HUES48 (cell line): ENCODE results near the gene SLC2A4.

Experiments
- H3K27ac ChIP-seq: one replicate; pipeline ENCODE4 v1.7.0; 2013; ENCODE audit warnings: low read depth, low read length, inconsistent platforms
- H3K27me3 ChIP-seq: 2 replicates; pipeline ENCODE4 v1.6.1; 2013; ENCODE audit warnings: mild to moderate bottlenecking, low read length; ENCODE audit not compliant: control insufficient read depth, insufficient read depth
- H3K36me3 ChIP-seq: 2 replicates; pipeline ENCODE4 v1.6.1; 2013; ENCODE audit warnings: low read length; ENCODE audit not compliant: control insufficient read depth, insufficient read depth
- H3K4me1 ChIP-seq: 2 replicates; pipeline ENCODE4 v1.6.1; 2013; ENCODE audit warnings: mild to moderate bottlenecking, low read length; ENCODE audit not compliant: control insufficient read depth, insufficient read depth
- H3K4me3 ChIP-seq: 2 replicates; pipeline ENCODE4 v1.5.1; 2013; ENCODE audit warnings: mild to moderate bottlenecking, low read depth, low read length
- H3K9ac ChIP-seq: 2 replicates; pipeline ENCODE4 v1.6.1; 2013; ENCODE audit warnings: mild to moderate bottlenecking, low read depth, low read length, moderate library complexity
- H3K9me3 ChIP-seq: 2 replicates; pipeline ENCODE4 v1.6.1; 2013; ENCODE audit warnings: low read length; ENCODE audit not compliant: control insufficient read depth, insufficient read depth

SLC2A4 gene

DNA sequence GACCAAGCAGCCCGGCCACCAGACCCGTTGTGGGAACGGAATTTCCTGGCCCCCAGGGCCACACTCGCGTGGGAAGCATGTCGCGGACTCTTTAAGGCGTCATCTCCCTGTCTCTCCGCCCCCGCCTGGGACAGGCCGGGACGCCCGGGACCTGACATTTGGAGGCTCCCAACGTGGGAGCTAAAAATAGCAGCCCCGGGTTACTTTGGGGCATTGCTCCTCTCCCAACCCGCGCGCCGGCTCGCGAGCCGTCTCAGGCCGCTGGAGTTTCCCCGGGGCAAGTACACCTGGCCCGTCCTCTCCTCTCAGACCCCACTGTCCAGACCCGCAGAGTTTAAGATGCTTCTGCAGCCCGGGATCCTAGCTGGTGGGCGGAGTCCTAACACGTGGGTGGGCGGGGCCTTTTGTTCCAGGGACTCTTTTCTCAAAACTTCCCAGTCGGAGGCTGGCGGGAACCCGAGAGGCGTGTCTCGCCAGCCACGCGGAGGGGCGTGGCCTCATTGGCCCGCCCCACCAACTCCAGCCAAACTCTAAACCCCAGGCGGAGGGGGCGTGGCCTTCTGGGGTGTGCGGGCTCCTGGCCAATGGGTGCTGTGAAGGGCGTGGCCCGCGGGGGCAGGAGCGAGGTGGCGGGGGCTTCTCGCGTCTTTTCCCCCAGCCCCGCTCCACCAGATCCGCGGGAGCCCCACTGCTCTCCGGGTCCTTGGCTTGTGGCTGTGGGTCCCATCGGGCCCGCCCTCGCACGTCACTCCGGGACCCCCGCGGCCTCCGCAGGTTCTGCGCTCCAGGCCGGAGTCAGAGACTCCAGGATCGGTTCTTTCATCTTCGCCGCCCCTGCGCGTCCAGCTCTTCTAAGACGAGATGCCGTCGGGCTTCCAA lies at the start of gene SLC2A4:
SLC2A4 (plus strand) TSS at position 645 of the 879 bp plus-strand sequence; CDS start at position 862, 217 bp downstream.
- Histone ChIP-seq H3K9me3 (no peaks in the 10 kb centered on the region), H3K4me1 (peaks cover 14% of the 10 kb centered on the region), H3K36me3 (0 out of 2 replicates have a peak, but pooled peaks cover 8% of the 10 kb centered on the region), H3K9ac (peak within 1 kb of the TSS; percentile 45), H3K27ac (peak within 1 kb of the TSS; percentile 36), H3K27me3 (peaks cover 19% of the 10 kb centered on the region), H3K4me3 (peak within 1 kb of the TSS; percentile 84)

DNA sequence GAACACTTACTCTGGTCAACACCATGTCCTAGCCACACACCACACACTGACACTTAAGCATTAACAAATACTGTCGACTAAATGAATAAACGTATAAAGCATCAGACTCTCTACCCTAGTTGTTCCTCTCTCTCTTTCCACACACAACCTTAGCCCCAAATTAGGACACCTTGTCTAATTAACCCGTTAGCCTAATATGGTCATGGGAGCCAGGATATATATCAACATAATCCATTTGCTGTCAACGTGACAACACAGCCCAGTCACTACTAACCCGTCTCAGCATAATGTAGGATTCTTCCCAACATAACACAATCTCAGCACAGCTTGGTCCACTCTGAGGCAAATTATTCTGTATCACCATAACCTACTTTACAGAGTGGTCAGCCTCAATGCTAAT lies 49.4 kb upstream of the SLC2A4 start:
- no peaks in the 10 kb centered on the region for H3K27me3 ChIP-seq
- H3K9ac ChIP-seq, result no peak overlapping the region
- H3K9me3 ChIP-seq, result no peaks in the 10 kb centered on the region
- no peak overlapping the region for H3K4me3 ChIP-seq
- peaks cover 62% of the 10 kb centered on the region for H3K36me3 ChIP-seq
- H3K4me1 ChIP-seq, result peaks cover 7% of the 10 kb centered on the region
- H3K27ac ChIP-seq, result no peak overlapping the region

DNA sequence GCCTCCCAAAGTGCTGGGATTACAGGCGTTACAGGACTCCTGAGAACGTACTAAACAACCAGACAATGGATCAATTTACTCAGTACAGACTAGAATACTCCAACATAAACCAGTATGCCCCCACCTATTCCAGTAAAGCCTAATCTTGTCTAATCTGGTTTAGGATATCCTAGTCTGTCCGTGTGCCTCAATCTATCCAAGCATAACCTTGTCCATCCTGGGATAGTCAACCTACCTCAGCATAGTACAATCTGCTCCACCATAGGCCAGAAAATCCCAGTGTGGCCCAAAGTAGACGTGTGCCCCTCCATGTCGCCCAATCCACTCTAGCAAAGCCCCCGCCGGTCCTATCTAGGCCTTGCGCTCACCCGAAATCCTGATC lies 47.8 kb upstream of the SLC2A4 start:
- H3K27me3 ChIP-seq, result no peaks in the 10 kb centered on the region
- H3K4me1 ChIP-seq, result peaks cover 11% of the 10 kb centered on the region
- peak overlapping the region; percentile 94 for H3K27ac ChIP-seq
- peak overlapping the region; percentile 77 for H3K9ac ChIP-seq
- H3K36me3 ChIP-seq, result peaks cover 48% of the 10 kb centered on the region
- no peaks in the 10 kb centered on the region for H3K9me3 ChIP-seq
- H3K4me3 ChIP-seq, result peak overlapping the region; percentile 94

DNA sequence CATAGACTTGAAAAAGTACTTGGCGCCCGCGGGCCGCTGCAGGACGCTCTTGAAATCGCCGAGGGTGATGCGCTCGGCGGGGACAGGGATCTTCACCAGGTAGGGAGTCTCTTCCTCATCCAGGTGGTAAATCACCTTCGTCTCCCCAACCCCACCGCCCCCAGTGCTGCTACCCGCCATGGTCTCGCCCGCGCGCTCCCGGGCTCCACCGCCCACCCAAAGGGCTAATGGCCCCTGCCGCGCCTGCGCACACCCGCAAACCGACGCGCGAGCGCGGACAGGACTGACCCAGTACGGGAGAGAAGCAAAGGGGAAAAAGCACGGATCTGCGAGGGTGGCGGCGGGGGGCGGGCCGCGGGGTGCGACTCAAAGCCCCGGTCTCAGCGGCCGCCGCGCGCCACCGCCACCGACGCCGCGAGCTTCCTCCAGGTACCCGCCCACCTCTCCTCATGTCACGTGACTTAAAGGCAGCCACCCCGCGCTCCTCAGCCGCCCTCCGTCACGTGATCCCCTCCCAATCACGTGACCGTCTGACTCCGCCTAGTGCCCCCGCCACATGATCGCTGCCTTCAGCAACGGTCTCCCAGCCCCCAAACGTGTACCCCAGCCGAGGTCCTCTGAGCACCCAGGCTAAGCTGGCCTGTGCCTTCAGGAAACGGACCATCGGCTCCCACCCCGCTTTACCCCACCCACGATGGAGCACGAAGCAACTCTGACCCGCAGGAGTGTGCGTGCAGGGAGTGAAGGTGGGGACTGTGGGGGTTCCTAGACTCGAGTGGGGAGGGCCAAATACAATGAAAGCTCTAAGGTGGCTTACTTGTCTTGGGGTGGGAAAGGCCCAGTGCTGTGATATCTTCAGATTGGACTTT lies 47.2 kb upstream of the SLC2A4 start, which contains the start of gene DVL2:
DVL2 (minus strand) TSS at position 435 of the 869 bp plus-strand sequence; CDS start at position 180, 255 bp downstream.
- peak within 1 kb of the TSS; percentile 77 for H3K9ac ChIP-seq
- H3K4me3 ChIP-seq, result peak within 1 kb of the TSS; percentile 94
- no peaks in the 10 kb centered on the region for H3K9me3 ChIP-seq
- peaks cover 11% of the 10 kb centered on the region for H3K4me1 ChIP-seq
- no peaks in the 10 kb centered on the region for H3K27me3 ChIP-seq
- H3K27ac ChIP-seq, result peak within 1 kb of the TSS; percentile 94
- peaks cover 42% of the 10 kb centered on the region for H3K36me3 ChIP-seq

DNA sequence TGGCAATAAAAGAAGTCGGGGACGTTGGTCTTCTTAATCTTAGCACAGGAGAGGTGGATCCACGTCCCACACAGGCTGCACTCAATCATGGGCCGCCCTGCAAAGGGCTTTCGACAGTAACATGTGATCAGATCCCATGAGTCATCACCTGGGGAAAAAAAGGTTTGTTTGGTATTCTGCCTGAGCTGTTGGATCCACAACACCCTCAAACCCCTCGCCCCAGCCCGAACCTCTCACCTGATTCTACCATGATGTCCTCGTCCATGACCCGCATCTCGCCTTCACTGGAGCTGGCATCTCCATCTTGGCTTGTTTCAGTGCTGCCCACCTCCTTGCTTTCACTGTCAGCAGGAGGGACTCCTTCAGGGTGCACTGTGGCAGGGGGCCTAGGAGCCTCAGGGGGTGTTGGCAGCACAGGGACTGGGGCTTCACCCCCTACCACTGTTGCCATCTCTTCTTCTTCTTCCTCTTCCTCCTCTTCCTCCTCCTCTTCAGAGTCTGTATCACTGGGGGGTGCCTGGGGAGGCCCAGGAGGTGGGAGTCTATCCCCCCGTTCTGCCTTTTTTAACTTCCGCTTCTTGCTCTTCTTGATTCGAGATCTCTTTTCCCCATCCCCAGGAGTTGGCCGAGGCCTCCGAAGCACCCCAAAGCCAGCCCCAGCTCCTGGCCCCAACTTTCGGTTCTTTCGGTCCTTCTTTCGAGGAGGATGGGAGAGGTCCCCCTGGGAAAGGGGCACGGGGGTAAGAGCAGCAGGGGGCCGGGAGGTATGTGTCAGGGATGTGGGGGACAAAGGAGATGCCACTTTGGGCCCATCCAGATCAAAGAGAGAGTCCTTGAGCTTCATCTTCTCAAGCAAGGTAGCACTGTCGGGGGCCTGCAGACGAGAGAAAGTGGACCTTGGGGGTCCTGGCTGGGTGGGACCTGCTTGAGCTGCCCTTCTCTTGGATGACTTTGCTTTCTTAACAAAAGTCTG lies 45.5 kb upstream of the SLC2A4 start:
- H3K4me3 ChIP-seq, result no peak overlapping the region
- H3K27me3 ChIP-seq, result no peaks in the 10 kb centered on the region
- H3K9me3 ChIP-seq, result no peaks in the 10 kb centered on the region
- peaks cover 37% of the 10 kb centered on the region for H3K36me3 ChIP-seq
- no peak overlapping the region for H3K9ac ChIP-seq
- peaks cover 14% of the 10 kb centered on the region for H3K4me1 ChIP-seq
- peak overlapping the region; percentile 94 for H3K27ac ChIP-seq

DNA sequence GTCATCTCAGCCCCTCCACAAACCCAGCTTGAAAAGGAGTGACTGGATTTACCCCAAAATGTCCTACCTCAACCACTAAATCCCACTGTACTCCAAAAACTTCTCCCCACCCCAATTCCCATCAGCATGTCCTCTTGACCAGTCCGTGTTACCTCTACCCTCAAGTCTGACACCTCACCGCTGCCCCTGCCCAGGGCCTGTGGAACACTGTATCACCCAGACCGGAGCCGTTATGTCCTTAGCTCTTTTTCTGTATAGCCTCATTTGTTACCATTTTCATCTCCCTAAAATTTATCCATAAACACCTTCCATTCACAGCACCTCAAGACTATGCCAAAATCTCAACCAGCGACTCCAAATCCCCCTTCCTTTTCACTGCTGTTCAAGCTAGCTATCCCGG lies 44.7 kb upstream of the SLC2A4 start:
- H3K4me1 ChIP-seq, result peaks cover 17% of the 10 kb centered on the region
- H3K36me3 ChIP-seq, result peaks cover 38% of the 10 kb centered on the region
- H3K4me3 ChIP-seq, result no peak overlapping the region

DNA sequence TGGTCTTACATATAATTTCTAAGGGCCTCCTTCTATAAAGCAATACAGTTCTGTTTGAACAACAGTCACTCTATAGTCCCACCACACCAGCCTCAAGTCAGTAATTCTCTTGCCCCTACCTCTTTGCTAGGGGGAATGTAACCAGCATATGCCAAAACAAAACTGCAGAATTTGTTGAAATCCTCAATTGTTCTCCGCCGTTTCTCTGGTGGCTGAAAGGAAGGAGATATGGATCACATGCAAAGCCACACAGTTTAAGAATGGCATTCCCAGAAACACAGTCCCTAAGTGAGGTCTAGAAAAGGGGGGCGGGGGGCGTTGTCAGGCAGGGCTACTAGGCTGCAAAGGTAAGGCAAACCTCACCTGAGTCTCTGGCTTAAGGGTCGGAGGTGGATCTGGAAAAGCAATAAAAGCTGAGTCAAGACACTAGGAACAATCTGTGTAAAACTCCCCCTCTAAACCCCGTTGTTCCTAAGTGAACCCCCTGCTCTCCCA lies 44.2 kb upstream of the SLC2A4 start:
- peaks cover 14% of the 10 kb centered on the region for H3K4me1 ChIP-seq
- H3K4me3 ChIP-seq, result peak overlapping the region; percentile 70
- H3K9ac ChIP-seq, result no peak overlapping the region
- no peaks in the 10 kb centered on the region for H3K9me3 ChIP-seq
- no peaks in the 10 kb centered on the region for H3K27me3 ChIP-seq
- peaks cover 38% of the 10 kb centered on the region for H3K36me3 ChIP-seq
- H3K27ac ChIP-seq, result peak overlapping the region; percentile 92

More for the DNA sequence above, 44.7 kb upstream of the SLC2A4 start:
- H3K9me3 ChIP-seq, result no peaks in the 10 kb centered on the region
- H3K27ac ChIP-seq, result peak overlapping the region; percentile 92
- H3K27me3 ChIP-seq, result no peaks in the 10 kb centered on the region
- no peak overlapping the region for H3K9ac ChIP-seq

DNA sequence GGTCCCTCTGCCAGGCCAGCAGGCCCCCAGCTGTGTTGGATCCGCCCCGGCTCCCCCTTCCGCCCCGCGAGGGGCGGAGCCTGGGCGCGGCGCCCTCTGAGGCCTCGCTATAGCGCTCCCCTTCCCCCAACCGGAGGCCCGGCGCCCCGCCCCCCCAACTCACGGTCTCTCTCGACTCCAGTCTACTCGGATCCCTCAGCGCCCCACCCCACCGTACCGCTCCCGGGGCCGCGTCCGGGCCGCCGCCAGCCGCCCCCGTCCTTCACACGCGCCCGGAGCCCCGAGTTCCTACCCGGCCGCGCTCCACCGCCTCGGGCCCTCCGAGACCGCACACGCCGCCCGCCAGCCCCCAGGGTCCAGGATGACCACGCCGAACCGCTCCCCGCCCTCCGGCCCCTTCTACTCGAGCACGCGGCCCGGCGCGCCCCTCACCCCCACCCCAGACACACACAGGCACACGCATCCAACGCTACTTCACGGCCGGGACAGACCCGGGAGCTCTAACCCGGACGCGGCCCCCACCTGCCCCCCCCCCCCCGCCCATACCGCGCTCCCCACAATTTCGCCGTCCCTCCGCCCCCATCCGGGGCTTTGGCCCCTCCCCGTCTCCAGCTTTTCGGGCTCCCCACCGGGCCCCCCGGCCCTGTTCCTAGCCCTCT lies 43.6 kb upstream of the SLC2A4 start:
- Histone ChIP-seq H3K4me3 (peak overlapping the region; percentile 88), H3K9ac (peak overlapping the region; percentile 71; the same call in 1 of the 2 replicates), H3K27me3 (no peaks in the 10 kb centered on the region), H3K4me1 (peaks cover 11% of the 10 kb centered on the region), H3K27ac (peak overlapping the region; percentile 92), H3K36me3 (peaks cover 38% of the 10 kb centered on the region), H3K9me3 (no peaks in the 10 kb centered on the region)

DNA sequence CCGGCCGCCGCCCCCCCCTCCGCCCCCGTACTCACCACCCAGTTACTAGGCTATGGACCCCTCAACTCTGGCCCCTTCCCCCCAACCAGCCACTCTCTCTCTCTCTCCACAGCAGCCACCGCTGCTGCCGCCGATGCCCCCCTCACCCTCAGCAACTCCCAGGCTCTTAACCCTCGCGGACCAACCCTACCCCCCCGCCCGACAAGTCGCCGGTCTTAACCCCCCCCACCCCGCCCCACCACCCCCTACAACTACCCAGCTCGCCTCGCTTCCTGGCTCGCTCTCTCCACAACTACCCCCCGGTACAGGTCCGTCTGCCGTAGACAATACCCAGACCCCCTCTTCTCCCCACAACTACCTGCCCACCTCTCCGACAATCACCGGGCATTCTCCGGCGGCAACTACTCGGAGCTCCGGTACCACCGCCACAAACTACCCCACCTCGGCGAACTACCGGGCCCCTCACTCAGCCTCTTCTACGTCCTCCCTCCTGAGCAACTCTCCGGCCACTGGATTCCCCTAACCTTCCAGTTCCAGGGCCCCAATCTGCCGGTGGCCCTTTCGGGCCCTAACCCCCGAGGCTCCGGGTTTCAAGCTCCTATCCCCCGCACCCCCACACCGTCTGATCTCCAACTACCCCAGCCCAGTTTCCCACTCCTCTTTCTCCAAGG lies 43.0 kb upstream of the SLC2A4 start:
- H3K4me3 ChIP-seq, result peak overlapping the region; percentile 88
- peak overlapping the region; percentile 92 for H3K27ac ChIP-seq
- no peaks in the 10 kb centered on the region for H3K27me3 ChIP-seq
- H3K4me1 ChIP-seq, result peaks cover 14% of the 10 kb centered on the region
- H3K36me3 ChIP-seq, result peaks cover 38% of the 10 kb centered on the region
- peak overlapping the region; percentile 82 for H3K9ac ChIP-seq
- no peaks in the 10 kb centered on the region for H3K9me3 ChIP-seq
